HL-60 (cell line): ENCODE data around the gene SLC27A6.
"Not testable (repeated sequence)": the region's sequence is repeated elsewhere in the genome, so short reads cannot be mapped to it uniquely, and the experiment has no call there.

ENCODE experiments used
- DNase-seq, 2 experiments: peaks; one replicate each; pipeline ENCODE4 v3.0.0-alpha.2; 2010 to 2020; ENCODE audit warnings: low read depth in 1 of 2, low spot score in 1 of 2
- H3K27ac ChIP-seq: fragments of 250-450 bp; sonication (Bioruptor Pico); replicated peaks from 2 replicates; pipeline ENCODE4 v1.5.1; 2020; ENCODE audit warnings: mild to moderate bottlenecking, moderate library complexity
- H3K27me3 ChIP-seq: fragments of 250-450 bp; sonication (Bioruptor Pico); 2 replicates; pipeline ENCODE4 v1.5.1; 2021; ENCODE audit warnings: mild to moderate bottlenecking, moderate library complexity; ENCODE audit not compliant: insufficient read depth, poor library complexity, severe bottlenecking
- H3K4me3 ChIP-seq: replicated peaks from 2 replicates; pipeline ENCODE4 v1.5.1; 2011; ENCODE audit warnings: mild to moderate bottlenecking, control low read depth, low read length; ENCODE audit not compliant: insufficient read depth
- GABPA ChIP-seq: IDR thresholded peaks from 2 replicates; pipeline ENCODE4 v1.6.1; 2012; ENCODE audit warnings: low read depth
- POLR2AphosphoS5 ChIP-seq: IDR thresholded peaks from 2 replicates; pipeline ENCODE4 v1.6.1; 2012; ENCODE audit warnings: low read depth
- SPI1 ChIP-seq: IDR thresholded peaks from 2 replicates; pipeline ENCODE4 v1.6.1; 2012; ENCODE audit warnings: low read depth, mild to moderate bottlenecking, borderline replicate concordance
- TF ChIP-seq, protein P1 (sequence below): IDR thresholded peaks from one replicate; pipeline ENCODE4 v1.5.1; 2011; ENCODE audit warnings: low read length, control low read depth, inconsistent platforms; ENCODE audit not compliant: insufficient read depth
- TF ChIP-seq, protein P2 (sequence below): IDR thresholded peaks from 2 replicates; pipeline ENCODE4 v1.6.1; 2012; ENCODE audit warnings: low read depth; ENCODE audit not compliant: insufficient replicate concordance

The SLC27A6 gene

DNA sequence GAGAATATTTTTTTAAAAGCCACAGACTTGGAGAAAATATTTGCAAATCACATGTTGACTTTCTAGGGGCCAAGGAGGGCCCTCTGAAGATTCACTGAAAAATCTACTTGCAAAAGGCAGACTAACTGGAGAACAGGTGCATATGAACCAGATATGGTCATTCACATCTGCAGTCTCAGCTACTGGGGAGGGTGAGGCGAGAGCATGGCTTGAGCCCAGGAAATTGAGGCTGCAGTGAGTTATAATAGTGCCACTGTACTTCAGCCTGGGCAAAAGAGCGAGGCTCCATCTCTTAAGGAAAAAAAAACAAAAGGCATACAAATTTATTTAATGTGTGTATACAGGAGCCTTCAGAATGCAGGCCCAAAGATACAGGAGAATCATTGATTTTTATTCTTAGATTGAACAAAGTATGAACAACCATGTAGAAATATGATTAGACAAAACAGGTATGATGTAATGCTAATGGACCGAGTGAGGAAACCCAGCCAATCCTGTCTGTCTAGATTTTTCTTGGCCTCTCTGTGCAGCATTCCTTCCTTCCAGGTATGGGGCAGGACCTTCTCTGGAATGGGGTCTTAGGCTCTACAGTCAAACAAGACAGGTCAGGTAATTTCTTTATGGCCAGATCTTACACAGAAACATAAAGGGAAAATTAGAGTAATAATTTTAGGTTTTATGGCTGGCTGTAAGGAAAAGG, 15.3 kb upstream of the SLC27A6 start:
- Histone ChIP-seq H3K27ac (no peak overlapping the region), H3K4me3 (no peak overlapping the region), H3K27me3 (no peaks in the 10 kb centered on the region)
- no peak for DNase-seq
- TF ChIP-seq, protein P1, sequence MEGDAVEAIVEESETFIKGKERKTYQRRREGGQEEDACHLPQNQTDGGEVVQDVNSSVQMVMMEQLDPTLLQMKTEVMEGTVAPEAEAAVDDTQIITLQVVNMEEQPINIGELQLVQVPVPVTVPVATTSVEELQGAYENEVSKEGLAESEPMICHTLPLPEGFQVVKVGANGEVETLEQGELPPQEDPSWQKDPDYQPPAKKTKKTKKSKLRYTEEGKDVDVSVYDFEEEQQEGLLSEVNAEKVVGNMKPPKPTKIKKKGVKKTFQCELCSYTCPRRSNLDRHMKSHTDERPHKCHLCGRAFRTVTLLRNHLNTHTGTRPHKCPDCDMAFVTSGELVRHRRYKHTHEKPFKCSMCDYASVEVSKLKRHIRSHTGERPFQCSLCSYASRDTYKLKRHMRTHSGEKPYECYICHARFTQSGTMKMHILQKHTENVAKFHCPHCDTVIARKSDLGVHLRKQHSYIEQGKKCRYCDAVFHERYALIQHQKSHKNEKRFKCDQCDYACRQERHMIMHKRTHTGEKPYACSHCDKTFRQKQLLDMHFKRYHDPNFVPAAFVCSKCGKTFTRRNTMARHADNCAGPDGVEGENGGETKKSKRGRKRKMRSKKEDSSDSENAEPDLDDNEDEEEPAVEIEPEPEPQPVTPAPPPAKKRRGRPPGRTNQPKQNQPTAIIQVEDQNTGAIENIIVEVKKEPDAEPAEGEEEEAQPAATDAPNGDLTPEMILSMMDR, result no peak
- TF ChIP-seq SPI1 (no peak), POLR2AphosphoS5 (no peak), GABPA (no peak)
- TF ChIP-seq, protein P2, sequence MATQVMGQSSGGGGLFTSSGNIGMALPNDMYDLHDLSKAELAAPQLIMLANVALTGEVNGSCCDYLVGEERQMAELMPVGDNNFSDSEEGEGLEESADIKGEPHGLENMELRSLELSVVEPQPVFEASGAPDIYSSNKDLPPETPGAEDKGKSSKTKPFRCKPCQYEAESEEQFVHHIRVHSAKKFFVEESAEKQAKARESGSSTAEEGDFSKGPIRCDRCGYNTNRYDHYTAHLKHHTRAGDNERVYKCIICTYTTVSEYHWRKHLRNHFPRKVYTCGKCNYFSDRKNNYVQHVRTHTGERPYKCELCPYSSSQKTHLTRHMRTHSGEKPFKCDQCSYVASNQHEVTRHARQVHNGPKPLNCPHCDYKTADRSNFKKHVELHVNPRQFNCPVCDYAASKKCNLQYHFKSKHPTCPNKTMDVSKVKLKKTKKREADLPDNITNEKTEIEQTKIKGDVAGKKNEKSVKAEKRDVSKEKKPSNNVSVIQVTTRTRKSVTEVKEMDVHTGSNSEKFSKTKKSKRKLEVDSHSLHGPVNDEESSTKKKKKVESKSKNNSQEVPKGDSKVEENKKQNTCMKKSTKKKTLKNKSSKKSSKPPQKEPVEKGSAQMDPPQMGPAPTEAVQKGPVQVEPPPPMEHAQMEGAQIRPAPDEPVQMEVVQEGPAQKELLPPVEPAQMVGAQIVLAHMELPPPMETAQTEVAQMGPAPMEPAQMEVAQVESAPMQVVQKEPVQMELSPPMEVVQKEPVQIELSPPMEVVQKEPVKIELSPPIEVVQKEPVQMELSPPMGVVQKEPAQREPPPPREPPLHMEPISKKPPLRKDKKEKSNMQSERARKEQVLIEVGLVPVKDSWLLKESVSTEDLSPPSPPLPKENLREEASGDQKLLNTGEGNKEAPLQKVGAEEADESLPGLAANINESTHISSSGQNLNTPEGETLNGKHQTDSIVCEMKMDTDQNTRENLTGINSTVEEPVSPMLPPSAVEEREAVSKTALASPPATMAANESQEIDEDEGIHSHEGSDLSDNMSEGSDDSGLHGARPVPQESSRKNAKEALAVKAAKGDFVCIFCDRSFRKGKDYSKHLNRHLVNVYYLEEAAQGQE, result no peak

DNA sequence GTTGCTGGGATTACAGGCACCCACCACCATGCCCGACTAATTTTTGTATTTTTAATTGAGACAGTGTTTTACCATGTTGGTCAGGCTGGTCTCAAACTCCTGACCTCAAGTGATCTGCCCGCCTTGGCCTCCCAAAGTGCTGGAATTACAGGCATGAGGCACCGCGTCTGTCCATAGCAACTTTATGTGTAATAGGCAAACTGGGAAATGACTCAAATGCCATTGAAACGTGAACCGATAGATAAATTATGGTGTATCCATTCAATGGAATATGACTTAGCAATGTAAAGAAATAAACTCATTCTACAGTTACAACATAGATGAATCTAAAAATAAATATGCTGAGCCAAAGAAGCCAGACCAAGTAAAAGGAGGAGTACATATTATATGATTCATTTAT, 14.0 kb upstream of the SLC27A6 start:
- not testable (repeated sequence) for H3K4me3 ChIP-seq, H3K27me3 ChIP-seq, H3K27ac ChIP-seq, DNase-seq

DNA sequence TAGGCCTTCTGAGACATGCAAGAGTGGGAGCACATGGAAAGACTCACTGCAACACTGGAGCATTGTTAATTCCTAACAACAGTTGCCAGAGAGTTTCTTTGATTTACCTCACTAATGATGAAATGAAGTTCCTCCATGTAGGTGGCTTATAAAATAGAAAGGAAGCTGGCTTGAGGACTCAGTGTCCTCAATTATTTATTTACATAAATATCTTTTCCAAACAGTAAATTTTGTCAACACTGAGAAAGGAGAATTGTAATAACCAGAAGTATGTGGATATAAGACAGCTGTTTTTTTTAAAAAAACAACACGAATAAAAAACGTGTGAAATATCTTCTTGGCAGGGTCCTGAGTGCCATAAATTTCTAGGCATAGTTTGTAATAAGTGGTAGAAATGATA, 9.1 kb upstream of the SLC27A6 start:
- Histone ChIP-seq H3K27ac (no peak overlapping the region), H3K4me3 (no peak overlapping the region), H3K27me3 (no peaks in the 10 kb centered on the region)
- TF ChIP-seq, protein P2, result no peak
- TF ChIP-seq POLR2AphosphoS5 (no peak), SPI1 (no peak), GABPA (no peak)
- TF ChIP-seq, protein P1, result no peak
- no peak for DNase-seq

DNA sequence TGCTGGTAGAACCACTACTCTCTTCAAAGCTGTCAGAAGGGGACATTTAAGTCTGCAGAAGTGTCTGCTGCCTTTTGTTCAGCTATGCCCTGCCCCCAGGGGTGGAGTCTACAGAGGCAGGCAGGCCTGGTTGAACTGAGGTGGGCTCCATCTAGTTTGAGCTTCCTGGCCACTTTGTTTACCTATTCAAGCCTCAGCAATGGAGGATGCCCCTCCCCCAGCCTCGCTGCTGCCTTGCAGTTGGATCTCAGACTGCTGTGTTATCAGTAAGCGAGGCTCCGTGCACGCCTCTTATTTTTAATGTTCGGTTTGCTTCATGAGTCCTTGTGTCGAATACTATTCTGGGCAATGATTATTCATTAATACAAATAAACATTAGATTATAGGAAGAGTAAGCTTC, 3.1 kb upstream of the SLC27A6 start:
- Histone ChIP-seq H3K27ac (no peak overlapping the region), H3K27me3 (no peaks in the 10 kb centered on the region), H3K4me3 (no peak overlapping the region)
- DNase-seq, result no peak
- TF ChIP-seq, protein P1, result no peak
- TF ChIP-seq, protein P2, result no peak
- TF ChIP-seq SPI1, result no peak
